ENCODE measurements around the gene UGT3A1. TPM values are rescaled to one million over a fixed set of nuclear protein-coding genes. Genes with fewer than 3 reads are reported as not detected.

The UGT3A1 gene
- total RNA-seq, 2 donors from 2014 or later = 0.34 to 2.2 TPM

- intact Hi-C loops (cut with DNase I) = no loop called here
- TF ChIP-seq CTCF (IDR thresholded peaks at IDR 0.05) (no peak), POLR2A (IDR thresholded peaks at IDR 0.05) (no peak), POLR2AphosphoS5 (IDR thresholded peaks at IDR 0.05) (no peak)
- Histone ChIP-seq H3K9me3 (no peaks in the 10 kb centered on the region), H3K4me3 (no peak overlapping the region), H3K4me1 (replicated peaks) (no peaks in the 10 kb centered on the region), H3K27ac (no peak overlapping the region), H3K36me3 (no peaks in the 10 kb centered on the region), H3K27me3 (replicated peaks; ENCODE audit: insufficient read depth) (no peaks in the 10 kb centered on the region)
- no peak for DNase-seq (ENCODE audit: low spot score)
- 81% methylated on average over 6 of the region's 6 CpGs for WGBS
Measured at GRCh38 chr5:36031223-36031622, 40.0 kb upstream of the UGT3A1 start.

DNA sequence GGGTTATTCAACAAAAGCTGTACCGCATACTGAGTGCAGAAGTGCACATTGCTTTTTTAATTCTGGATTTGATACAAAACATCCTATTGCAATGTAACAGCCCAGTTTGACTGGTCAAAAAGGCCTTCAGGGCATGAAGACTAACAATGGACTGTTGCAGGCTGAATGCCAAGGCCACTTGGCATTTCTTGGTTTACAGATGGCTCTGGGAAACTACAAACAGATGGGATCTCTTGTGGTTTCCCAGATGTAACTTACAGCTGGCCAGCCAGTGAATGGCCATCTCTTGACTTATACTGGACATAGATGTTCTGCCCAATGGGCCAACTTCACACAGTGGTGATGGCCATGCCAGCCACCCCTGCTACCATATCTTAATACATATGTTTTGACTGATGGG lies 38.7 kb upstream of the UGT3A1 start:
- no peak for DNase-seq (ENCODE audit: low spot score)
- 25% methylated on average over 1 of the region's 1 CpG for WGBS
- TF ChIP-seq CTCF (IDR thresholded peaks at IDR 0.05) (no peak), POLR2AphosphoS5 (IDR thresholded peaks at IDR 0.05) (no peak), POLR2A (IDR thresholded peaks at IDR 0.05) (no peak)
- H3K9me3 ChIP-seq = no peaks in the 10 kb centered on the region
- no peaks in the 10 kb centered on the region for H3K4me1 ChIP-seq (replicated peaks)
- intact Hi-C loops (cut with DNase I) = no loop called here
- no peak overlapping the region for H3K27ac ChIP-seq
- H3K36me3 ChIP-seq = no peaks in the 10 kb centered on the region
- H3K4me3 ChIP-seq = no peak overlapping the region
- no peaks in the 10 kb centered on the region for H3K27me3 ChIP-seq (replicated peaks; ENCODE audit: insufficient read depth)

DNA sequence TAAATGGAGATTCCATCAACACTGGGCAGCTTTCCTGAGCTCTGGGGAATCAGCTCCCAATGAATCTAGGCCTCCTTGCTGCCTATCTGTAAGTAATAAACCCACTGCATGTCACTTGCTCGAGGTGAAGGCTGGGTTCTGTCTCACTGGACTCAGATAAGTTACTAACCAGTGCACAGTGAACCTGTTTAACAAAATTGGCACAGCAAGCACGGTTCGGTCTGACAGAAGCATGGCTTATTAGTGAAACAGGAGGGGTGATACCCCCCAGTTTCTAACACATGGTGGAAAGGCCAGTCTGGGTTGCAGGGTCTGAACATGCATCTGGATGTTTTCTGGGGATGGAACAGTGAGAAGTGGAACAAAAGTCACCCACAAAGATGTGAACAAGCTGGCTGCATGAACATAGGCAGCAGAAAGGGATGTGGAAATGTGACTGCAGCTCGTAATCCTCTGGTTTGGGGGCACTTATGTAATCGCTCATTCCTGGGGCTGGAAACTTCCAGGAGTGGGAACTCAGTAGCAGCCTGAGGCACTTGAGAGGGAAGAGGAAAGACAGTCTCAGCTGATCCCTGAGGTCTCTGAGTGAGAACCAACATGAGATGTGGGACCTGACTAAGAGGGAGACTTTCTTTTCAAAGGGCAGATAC lies 37.8 kb upstream of the UGT3A1 start:
- H3K9me3 ChIP-seq = no peaks in the 10 kb centered on the region
- 63% methylated on average over 5 of the region's 5 CpGs for WGBS
- intact Hi-C loops (cut with DNase I) = no loop called here

GRCh38 chr5:36027711-36028110 lies 36.5 kb upstream of the UGT3A1 start:
- intact Hi-C loops (cut with DNase I) = no loop called here
- no peaks in the 10 kb centered on the region for H3K27me3 ChIP-seq (replicated peaks; ENCODE audit: insufficient read depth)
- WGBS = 92% methylated on average over 8 of the region's 8 CpGs

More for the DNA sequence above, 37.8 kb upstream of the UGT3A1 start:
- no peak overlapping the region for H3K4me3 ChIP-seq
- no peaks in the 10 kb centered on the region for H3K27me3 ChIP-seq (replicated peaks; ENCODE audit: insufficient read depth)
- H3K27ac ChIP-seq = no peak overlapping the region
- H3K4me1 ChIP-seq (replicated peaks) = no peaks in the 10 kb centered on the region
- DNase-seq (ENCODE audit: low spot score) = no peak
- no peaks in the 10 kb centered on the region for H3K36me3 ChIP-seq
- no peak for TF ChIP-seq POLR2A (IDR thresholded peaks at IDR 0.05)
- no peak for TF ChIP-seq POLR2AphosphoS5 (IDR thresholded peaks at IDR 0.05)
- no peak for TF ChIP-seq CTCF (IDR thresholded peaks at IDR 0.05)

More at GRCh38 chr5:36027711-36028110, 36.5 kb upstream of the UGT3A1 start:
- no peaks in the 10 kb centered on the region for H3K9me3 ChIP-seq
- no peak overlapping the region for H3K27ac ChIP-seq
- no peaks in the 10 kb centered on the region for H3K4me1 ChIP-seq (replicated peaks)
- no peak overlapping the region for H3K4me3 ChIP-seq
- DNase-seq (ENCODE audit: low spot score) = no peak
- no peak for TF ChIP-seq POLR2AphosphoS5 (IDR thresholded peaks at IDR 0.05)
- no peak for TF ChIP-seq CTCF (IDR thresholded peaks at IDR 0.05)
- TF ChIP-seq POLR2A (IDR thresholded peaks at IDR 0.05) = no peak
- no peaks in the 10 kb centered on the region for H3K36me3 ChIP-seq

Data from prostate gland (tissue), 2 donors.